BJ (cell line): ENCODE measurements around the gene YWHAH. TPM values are rescaled to one million over a fixed set of nuclear protein-coding genes. Genes with fewer than 3 reads are reported as not detected.

ENCODE experiments used
- CTCF ChIA-PET: fragments of 350-600 bp; formaldehyde crosslinking; extraction: SDS; loops from one replicate; lab custom pipeline; 2021; ENCODE audit warnings: antibody characterized with exemption, inconsistent platforms; lab: Yijun Ruan, JAX
- POLR2A ChIA-PET: fragments of 300-600 bp; sonication (Branson Sonifier 250); formaldehyde crosslinking; extraction: SDS; loops from one replicate; lab custom pipeline; 2021; ENCODE audit warnings: antibody characterized with exemption; lab: Charles Lee
- DNase-seq: peaks from one replicate; pipeline ENCODE4 v3.0.0-alpha.2; 2011; ENCODE audit warnings: low read depth
- H3K27me3 ChIP-seq: 2 replicates; pipeline ENCODE4 v1.6.0; 2011; ENCODE audit warnings: low read length; ENCODE audit not compliant: control insufficient read depth, insufficient read depth
- H3K36me3 ChIP-seq: 2 replicates; pipeline ENCODE4 v1.5.1; 2011; ENCODE audit warnings: low read length; ENCODE audit not compliant: control insufficient read depth, insufficient read depth
- H3K4me3 ChIP-seq: 2 replicates; pipeline ENCODE4 v1.5.1; 2011; ENCODE audit warnings: low read depth, mild to moderate bottlenecking, control low read depth, low read length
- CTCF ChIP-seq: IDR thresholded peaks from 2 replicates; pipeline ENCODE4 v1.5.1; 2011; ENCODE audit warnings: low read depth, mild to moderate bottlenecking, control low read depth, inconsistent platforms, low read length, moderate library complexity; ENCODE audit not compliant: insufficient read depth
- polyA plus RNA-seq: library from polyadenylated mRNA; depleted of rRNA; stranded (reverse); fragments of >200 nt; gene quantifications from 2 replicates; pipeline ENCODE4 v1.2.3, GENCODE V29; 2011

The YWHAH gene
- polyA plus RNA-seq, 1 experiment, result 146 TPM

DNA sequence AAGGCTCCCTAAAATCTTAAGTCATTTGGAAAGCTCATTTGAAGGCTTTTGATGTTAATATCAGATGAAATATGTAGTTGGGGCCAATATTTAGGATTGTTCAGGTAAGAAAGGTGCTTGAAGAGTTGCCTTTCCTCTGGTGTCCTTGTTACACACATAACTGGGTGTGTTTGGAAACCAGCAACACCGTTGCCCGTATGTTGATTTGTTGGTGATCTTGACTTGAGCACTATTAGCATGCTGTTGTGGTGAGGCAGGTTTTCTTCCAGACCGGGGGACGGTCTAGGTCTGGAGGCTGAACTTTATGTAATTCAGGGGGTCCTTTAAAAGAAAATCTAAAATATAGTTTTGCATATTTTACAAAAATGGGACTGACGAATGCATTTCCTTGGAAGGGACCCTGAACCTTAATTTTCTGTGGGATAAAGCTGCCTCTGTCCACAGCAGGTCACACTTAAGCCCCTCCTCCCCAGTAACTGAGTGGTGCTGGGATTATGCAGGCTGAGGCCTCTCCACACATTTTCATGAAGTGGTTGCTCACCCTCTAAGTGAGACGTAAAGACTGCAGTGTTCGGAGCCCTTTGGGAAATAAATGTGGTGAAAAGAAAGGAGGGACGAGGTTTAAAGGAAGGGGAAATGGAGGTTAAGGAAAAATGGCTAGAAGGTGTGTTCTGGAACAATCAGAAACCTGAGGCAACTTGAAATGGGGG lies 1.8 kb downstream of the YWHAH start:
- ChIA-PET POLR2A (no interaction called here), CTCF (no interaction called here)
- H3K4me3 ChIP-seq, result peak overlapping the region; percentile 87
- no peak for DNase-seq
- H3K27me3 ChIP-seq, result no peaks in the 10 kb centered on the region
- TF ChIP-seq CTCF, result no peak
- H3K36me3 ChIP-seq, result peaks cover 2% of the 10 kb centered on the region

DNA sequence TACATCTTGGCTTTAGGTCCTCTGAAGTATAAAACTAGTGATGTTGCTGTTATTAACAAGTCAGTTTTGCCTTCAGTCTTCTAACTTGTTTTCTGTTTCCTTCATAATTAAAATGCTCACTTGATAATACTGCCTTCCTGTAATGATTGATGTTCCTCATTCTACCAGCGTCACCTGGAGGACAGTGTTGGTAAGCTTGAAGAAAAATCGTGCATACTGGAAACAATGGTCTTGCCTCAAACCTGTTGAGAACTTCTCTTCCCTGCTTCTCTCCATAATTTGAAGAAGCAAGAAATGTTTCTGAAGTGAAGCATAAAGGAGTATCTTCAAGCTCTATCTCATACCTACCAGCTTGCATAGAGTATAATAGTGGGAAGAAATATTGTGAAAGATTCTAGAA lies 3.0 kb downstream of the YWHAH start:
- DNase-seq, result no peak
- 0 out of 2 replicates have a peak, but pooled peaks have one; percentile 26 for TF ChIP-seq CTCF
- CTCF ChIA-PET, result interaction anchor here (1.4 kb wide), 1 partner anchor 24 kb away, joined by 3 read pairs; no protein-coding TSS in a partner anchor
- Histone ChIP-seq H3K4me3 (no peak overlapping the region), H3K27me3 (no peaks in the 10 kb centered on the region), H3K36me3 (peaks cover 2% of the 10 kb centered on the region)
- POLR2A ChIA-PET, result no interaction called here

GRCh38 chr22:31948002-31948401 lies 3.7 kb downstream of the YWHAH start:
- CTCF ChIA-PET, result interaction anchor here (0.6 to 1.7 kb wide), 5 partner anchors 9 to 287 kb away, joined by 3 to 5 read pairs (median 4); partner anchors contain the start of gene PISD
- no peak for TF ChIP-seq CTCF
- H3K36me3 ChIP-seq, result peaks cover 2% of the 10 kb centered on the region
- no peaks in the 10 kb centered on the region for H3K27me3 ChIP-seq
- no peak overlapping the region for H3K4me3 ChIP-seq
- POLR2A ChIA-PET, result no interaction called here
- no peak for DNase-seq

DNA sequence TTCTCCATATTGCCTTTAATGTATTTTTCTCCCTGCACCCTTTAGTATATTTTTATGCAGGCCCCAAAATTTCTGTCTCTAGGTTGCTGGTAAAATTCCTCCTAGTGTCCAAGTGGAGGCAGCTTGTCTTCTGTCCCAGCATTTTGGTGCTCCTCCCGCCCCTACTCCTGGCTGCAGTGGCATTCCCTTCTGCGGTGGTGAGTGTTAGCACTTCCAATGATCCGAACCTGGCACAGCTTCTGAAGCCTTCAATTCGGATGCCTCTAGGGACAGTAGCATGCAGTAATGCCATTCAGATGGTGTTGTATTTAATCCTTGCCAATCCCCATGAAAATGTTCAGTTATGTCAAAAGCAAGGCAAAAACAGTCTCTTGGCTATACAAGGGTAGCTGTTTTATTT lies 5.9 kb downstream of the YWHAH start:
- DNase-seq, result no peak
- no peak for TF ChIP-seq CTCF
- no peaks in the 10 kb centered on the region for H3K27me3 ChIP-seq
- ChIA-PET CTCF (interaction anchor here (0.5 to 1.8 kb wide), 5 partner anchors 14 to 426 kb away, joined by 3 to 6 read pairs (median 3); no protein-coding TSS in a partner anchor), POLR2A (no interaction called here)
- H3K4me3 ChIP-seq, result no peak overlapping the region
- H3K36me3 ChIP-seq, result peaks cover 2% of the 10 kb centered on the region

GRCh38 chr22:31951194-31952093 lies 7.1 kb downstream of the YWHAH start:
- POLR2A ChIA-PET, result interaction anchor here (0.5 kb wide), 1 partner anchor 22 kb away, joined by 3 read pairs; no protein-coding TSS in a partner anchor
- no peak for DNase-seq
- no peak for TF ChIP-seq CTCF
- Histone ChIP-seq H3K4me3 (no peak overlapping the region), H3K27me3 (no peaks in the 10 kb centered on the region), H3K36me3 (peaks cover 4% of the 10 kb centered on the region)
- CTCF ChIA-PET, result interaction anchor here (1.8 kb wide), 1 partner anchor 286 kb away, joined by 6 read pairs; no protein-coding TSS in a partner anchor
